Vagina (tissue), 2 donors: ENCODE results near the gene SLC27A3.

Source experiments
- CTCF ChIP-seq, 3 experiments: fragments of 450-650 bp in 2 of 3; fragments of 200-600 bp in 1 of 3; sonication (generic) in 1 of 3; IDR thresholded peaks; one replicate each; pipeline ENCODE4 v1.5.1; 2017 to 2019; ENCODE audit warnings: antibody characterized with exemption in 3 of 3, mild to moderate bottlenecking in 2 of 3, moderate library complexity in 2 of 3
- POLR2A ChIP-seq, 2 donors: fragments of 450-650 bp; IDR thresholded peaks; one replicate each; pipeline ENCODE4 v1.6.1; 2017; ENCODE audit warnings: antibody characterized with exemption in 2 of 2, mild to moderate bottlenecking in 2 of 2, moderate library complexity in 2 of 2
- POLR2AphosphoS5 ChIP-seq, 2 donors: sonication (generic); formaldehyde crosslinking; IDR thresholded peaks; one replicate each; pipeline ENCODE4 v1.9.0; 2017; ENCODE audit warnings: antibody characterized with exemption in 2 of 2, mild to moderate bottlenecking in 2 of 2, low read depth in 1 of 2; ENCODE audit not compliant: insufficient read depth in 1 of 2

DNA sequence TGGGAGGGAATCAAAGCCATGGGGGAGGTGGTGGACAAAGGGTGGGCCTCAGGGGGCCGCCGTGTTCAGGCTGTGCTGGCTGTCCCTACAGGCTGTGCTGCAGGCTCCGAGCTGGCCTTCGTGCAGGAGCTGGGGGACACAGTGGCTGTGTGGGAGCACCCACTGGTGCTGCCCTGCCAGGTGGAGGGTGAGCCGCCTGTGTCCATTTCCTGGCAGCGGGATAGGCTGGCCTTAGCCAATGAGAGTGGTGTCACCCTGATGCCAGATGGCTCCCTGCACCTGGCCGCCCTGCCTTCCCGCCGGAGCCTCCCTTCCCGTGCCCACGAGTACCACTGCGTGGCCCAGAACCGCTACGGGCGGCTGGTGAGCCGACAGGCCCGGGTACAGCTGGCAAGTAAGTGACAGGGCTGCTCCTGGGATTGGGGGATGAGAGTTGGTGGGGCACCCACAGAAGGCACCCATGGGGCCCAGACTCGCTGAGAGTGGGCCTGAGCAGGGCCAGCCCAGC is 20.2 kb downstream of the SLC27A3 start:
- TF ChIP-seq POLR2A (IDR thresholded peaks at IDR 0.05): no peak
- TF ChIP-seq CTCF (IDR thresholded peaks at IDR 0.05): no peak
- TF ChIP-seq POLR2AphosphoS5 (IDR thresholded peaks at IDR 0.05; ENCODE audit: insufficient read depth in 1 of 2, low read depth in 1 of 2): no peak
